A549 (cell line): Measurements from ENCODE around the gene BCL3.

ENCODE experiments used
- CTCF ChIP-seq: fragments of >200 bp; sonication (Bioruptor Twin); formaldehyde crosslinking; IDR thresholded peaks from 3 replicates; pipeline ENCODE4 v1.5.1; 2016
- SMC3 ChIP-seq: fragments of >200 bp; sonication (Bioruptor Twin); formaldehyde crosslinking; IDR thresholded peaks from 3 replicates; pipeline ENCODE4 v1.6.1; 2018; ENCODE audit warnings: inconsistent platforms
- ZSCAN20 ChIP-seq: fragments of 250-450 bp; sonication (Bioruptor Pico); IDR thresholded peaks from 2 replicates; pipeline ENCODE4 v1.8.0; 2022; ENCODE audit warnings: mild to moderate bottlenecking, moderate library complexity
- TF ChIP-seq, protein P1 (sequence below): fragments of >200 bp; sonication (Bioruptor Twin); formaldehyde crosslinking; IDR thresholded peaks from 3 replicates; pipeline ENCODE4 v1.6.1; 2016
- TF ChIP-seq, protein P2 (sequence below): fragments of 450-650 bp; IDR thresholded peaks from 2 replicates; pipeline ENCODE4 v1.6.1; 2014; ENCODE audit warnings: antibody characterized with exemption

DNA sequence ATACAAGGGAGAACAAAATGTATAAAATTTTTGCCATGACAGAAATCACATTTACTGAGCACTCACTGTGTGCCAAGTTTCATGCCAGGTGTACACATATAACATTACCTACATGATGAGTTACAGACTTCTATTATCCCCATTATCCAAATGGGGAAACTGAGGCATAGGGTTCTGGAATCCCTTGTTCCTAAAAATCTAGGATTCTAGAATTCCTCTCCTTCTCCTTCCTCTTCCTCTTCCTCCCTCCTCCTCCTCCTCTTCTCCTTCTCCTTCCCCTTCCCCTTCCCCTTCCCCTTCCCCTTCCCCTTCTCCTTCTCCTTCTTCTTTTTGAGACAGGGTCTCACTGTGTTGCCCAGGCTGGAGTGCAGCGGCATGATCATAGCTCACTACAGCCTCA, 14.2 kb upstream of the BCL3 start:
- TF ChIP-seq SMC3 (no peak), ZSCAN20 (no peak), CTCF (no peak)
- TF ChIP-seq, protein P1, sequence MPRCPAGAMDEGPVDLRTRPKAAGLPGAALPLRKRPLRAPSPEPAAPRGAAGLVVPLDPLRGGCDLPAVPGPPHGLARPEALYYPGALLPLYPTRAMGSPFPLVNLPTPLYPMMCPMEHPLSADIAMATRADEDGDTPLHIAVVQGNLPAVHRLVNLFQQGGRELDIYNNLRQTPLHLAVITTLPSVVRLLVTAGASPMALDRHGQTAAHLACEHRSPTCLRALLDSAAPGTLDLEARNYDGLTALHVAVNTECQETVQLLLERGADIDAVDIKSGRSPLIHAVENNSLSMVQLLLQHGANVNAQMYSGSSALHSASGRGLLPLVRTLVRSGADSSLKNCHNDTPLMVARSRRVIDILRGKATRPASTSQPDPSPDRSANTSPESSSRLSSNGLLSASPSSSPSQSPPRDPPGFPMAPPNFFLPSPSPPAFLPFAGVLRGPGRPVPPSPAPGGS = no peak
- TF ChIP-seq, protein P2, sequence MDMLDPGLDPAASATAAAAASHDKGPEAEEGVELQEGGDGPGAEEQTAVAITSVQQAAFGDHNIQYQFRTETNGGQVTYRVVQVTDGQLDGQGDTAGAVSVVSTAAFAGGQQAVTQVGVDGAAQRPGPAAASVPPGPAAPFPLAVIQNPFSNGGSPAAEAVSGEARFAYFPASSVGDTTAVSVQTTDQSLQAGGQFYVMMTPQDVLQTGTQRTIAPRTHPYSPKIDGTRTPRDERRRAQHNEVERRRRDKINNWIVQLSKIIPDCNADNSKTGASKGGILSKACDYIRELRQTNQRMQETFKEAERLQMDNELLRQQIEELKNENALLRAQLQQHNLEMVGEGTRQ = no peak
